Measurements from ENCODE around the gene FANCI. TPM values are rescaled to one million over a fixed set of nuclear protein-coding genes. Genes with fewer than 3 reads are reported as not detected.

Gene FANCI
- total and polyA plus RNA-seq, 8 donors, result 5.7 to 43.8 (median 9.1) TPM

GRCh38 chr15:89200182-89200581 lies 43.6 kb upstream of the FANCI start:
- Histone ChIP-seq H3K4me3 (no peak overlapping the region), H3K9me3 (no peaks in the 10 kb centered on the region), H3K36me3 (peaks cover 10 to 73% (median 71%) of the 10 kb centered on the region in 4 donors), H3K4me1 (peaks cover 0 to 13% (median 2%) of the 10 kb centered on the region in 4 donors), H3K27ac (no peak overlapping the region), H3K27me3 (no peaks in the 10 kb centered on the region)
- WGBS, 5 donors, result 89 to 95% (median 94%) methylated on average over 12 of the region's 12 CpGs
- intact Hi-C loops (cut with DNase I; ENCODE audit: low total_unique reads), result no loop called here
- no peak for DNase-seq
- TF ChIP-seq POLR2AphosphoS5 (IDR thresholded peaks at IDR 0.05) (no peak), POLR2A (IDR thresholded peaks at IDR 0.05) (no peak), CTCF (IDR thresholded peaks at IDR 0.05) (no peak), EP300 (IDR thresholded peaks at IDR 0.05) (no peak)

GRCh38 chr15:89201465-89202005 lies 42.2 kb upstream of the FANCI start:
- 87 to 91% (median 90%) methylated on average over 20 of the region's 20 CpGs for WGBS, 5 donors
- Histone ChIP-seq H3K4me3 (no peak overlapping the region), H3K4me1 (peaks cover 0 to 9% (median 2%) of the 10 kb centered on the region in 4 donors), H3K9me3 (no peaks in the 10 kb centered on the region), H3K36me3 (peaks cover 0 to 61% (median 58%) of the 10 kb centered on the region in 4 donors), H3K27me3 (no peaks in the 10 kb centered on the region), H3K27ac (no peak overlapping the region)
- no peak for TF ChIP-seq POLR2A (IDR thresholded peaks at IDR 0.05)
- no peak for TF ChIP-seq EP300 (IDR thresholded peaks at IDR 0.05)
- no peak for TF ChIP-seq CTCF (IDR thresholded peaks at IDR 0.05)
- TF ChIP-seq POLR2AphosphoS5 (IDR thresholded peaks at IDR 0.05), result no peak
- DNase-seq, result no peak
- intact Hi-C loops (cut with DNase I; ENCODE audit: low total_unique reads), result no loop called here

- intact Hi-C loops (cut with DNase I; ENCODE audit: low total_unique reads), result no loop called here
- peaks cover 0 to 13% (median 5%) of the 10 kb centered on the region in 4 donors for H3K4me1 ChIP-seq
- DNase-seq, result no peak
- no peaks in the 10 kb centered on the region for H3K27me3 ChIP-seq
- TF ChIP-seq CTCF (IDR thresholded peaks at IDR 0.05) (no peak), EP300 (IDR thresholded peaks at IDR 0.05) (no peak), POLR2A (IDR thresholded peaks at IDR 0.05) (no peak), POLR2AphosphoS5 (IDR thresholded peaks at IDR 0.05) (no peak)
- H3K36me3 ChIP-seq, result peaks cover 0 to 39% (median 35%) of the 10 kb centered on the region in 4 donors
- H3K9me3 ChIP-seq, result no peaks in the 10 kb centered on the region
- H3K4me3 ChIP-seq, result no peak overlapping the region
- whole genome bisulfite sequencing, 5 donors, result 56 to 65% (median 62%) methylated on average over 2 of the region's 2 CpGs
- no peak overlapping the region for H3K27ac ChIP-seq
Measured at GRCh38 chr15:89203705-89204273, 40.0 kb upstream of the FANCI start.

- WGBS, 5 donors, result 59 to 78% (median 75%) methylated on average over 14 of the region's 14 CpGs
- Histone ChIP-seq H3K9me3 (no peaks in the 10 kb centered on the region), H3K27me3 (no peaks in the 10 kb centered on the region), H3K4me1 (peaks cover 0 to 13% (median 5%) of the 10 kb centered on the region in 4 donors), H3K4me3 (no peak overlapping the region), H3K27ac (no peak overlapping the region), H3K36me3 (peaks cover 0 to 16% (median 12%) of the 10 kb centered on the region in 4 donors)
- intact Hi-C loops (cut with DNase I; ENCODE audit: low total_unique reads), result no loop called here
- no peak for TF ChIP-seq CTCF (IDR thresholded peaks at IDR 0.05)
- TF ChIP-seq EP300 (IDR thresholded peaks at IDR 0.05), result no peak
- TF ChIP-seq POLR2A (IDR thresholded peaks at IDR 0.05), result no peak
- TF ChIP-seq POLR2AphosphoS5 (IDR thresholded peaks at IDR 0.05), result no peak
- DNase-seq, result no peak
Measured at GRCh38 chr15:89205991-89206585, 37.7 kb upstream of the FANCI start.
